Suprapubic skin (tissue), 3 donors: ENCODE measurements around the gene HECTD1.

ENCODE experiments used
- POLR2AphosphoS5 ChIP-seq, 3 donors: sonication (generic); formaldehyde crosslinking; IDR thresholded peaks; one replicate each; pipeline ENCODE4 v1.6.1; 2017; ENCODE audit warnings: antibody characterized with exemption in 3 of 3
- TF ChIP-seq, protein P1 (sequence below), 2 donors: fragments of 200-600 bp in 1 of 2; fragments of 450-650 bp in 1 of 2; sonication (generic) in 1 of 2; IDR thresholded peaks; one replicate each; pipeline ENCODE4 v1.5.1; 2016 to 2019; ENCODE audit warnings: antibody characterized with exemption in 2 of 2, mild to moderate bottlenecking in 1 of 2, moderate library complexity in 1 of 2

DNA sequence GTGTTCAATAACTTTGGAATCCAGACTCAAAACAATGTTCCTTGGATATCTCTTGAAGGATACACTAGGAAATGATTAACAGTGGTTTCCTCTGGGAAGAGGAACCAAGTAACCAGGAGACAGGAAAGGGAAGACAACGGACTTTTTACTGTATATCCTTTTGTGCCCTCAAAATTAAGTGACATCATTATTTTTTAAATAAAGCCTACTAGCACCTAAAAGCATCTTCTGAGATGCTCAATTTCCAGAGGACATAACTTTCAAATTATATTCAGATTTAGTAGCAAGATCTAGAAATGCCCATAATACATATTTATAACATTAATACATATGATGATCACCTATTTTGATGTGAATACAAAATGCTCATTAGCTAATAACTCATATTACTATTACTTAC, 6.5 kb downstream of the HECTD1 start:
- TF ChIP-seq, protein P1, sequence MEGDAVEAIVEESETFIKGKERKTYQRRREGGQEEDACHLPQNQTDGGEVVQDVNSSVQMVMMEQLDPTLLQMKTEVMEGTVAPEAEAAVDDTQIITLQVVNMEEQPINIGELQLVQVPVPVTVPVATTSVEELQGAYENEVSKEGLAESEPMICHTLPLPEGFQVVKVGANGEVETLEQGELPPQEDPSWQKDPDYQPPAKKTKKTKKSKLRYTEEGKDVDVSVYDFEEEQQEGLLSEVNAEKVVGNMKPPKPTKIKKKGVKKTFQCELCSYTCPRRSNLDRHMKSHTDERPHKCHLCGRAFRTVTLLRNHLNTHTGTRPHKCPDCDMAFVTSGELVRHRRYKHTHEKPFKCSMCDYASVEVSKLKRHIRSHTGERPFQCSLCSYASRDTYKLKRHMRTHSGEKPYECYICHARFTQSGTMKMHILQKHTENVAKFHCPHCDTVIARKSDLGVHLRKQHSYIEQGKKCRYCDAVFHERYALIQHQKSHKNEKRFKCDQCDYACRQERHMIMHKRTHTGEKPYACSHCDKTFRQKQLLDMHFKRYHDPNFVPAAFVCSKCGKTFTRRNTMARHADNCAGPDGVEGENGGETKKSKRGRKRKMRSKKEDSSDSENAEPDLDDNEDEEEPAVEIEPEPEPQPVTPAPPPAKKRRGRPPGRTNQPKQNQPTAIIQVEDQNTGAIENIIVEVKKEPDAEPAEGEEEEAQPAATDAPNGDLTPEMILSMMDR (IDR thresholded peaks at IDR 0.05) = no peak
- TF ChIP-seq POLR2AphosphoS5 (IDR thresholded peaks at IDR 0.05) = no peak
